Activated T-cell treated with anti-CD3 and anti-CD28 coated beads, Interleukin-2, amount 50 U/mL, for 72 hours (primary cell): ENCODE results near the gene SLAMF9. TPM values are rescaled to one million over a fixed set of nuclear protein-coding genes. Genes with fewer than 3 reads are reported as not detected.

Experiments used
- ATAC-seq, 2 donors: fragments of 150-1000 bp; cut with Tn5 transposase; replicated peaks in 1 of 2; 2 replicates each; pipeline ENCODE4 v1.10.0; 2021; ENCODE audit warnings: moderate library complexity in 2 of 2, mild to moderate bottlenecking in 1 of 2
- DNase-seq, 2 donors: peaks; one replicate each; pipeline ENCODE4 v3.0.0; 2021 to 2022; ENCODE audit warnings: mixed read lengths in 1 of 2
- H3K27ac Mint-ChIP-seq: one replicate; pipeline ENCODE4 v1.8.0; 2022; ENCODE audit warnings: mild to moderate bottlenecking, moderate library complexity, mixed read lengths
- H3K27me3 Mint-ChIP-seq: one replicate; pipeline ENCODE4 v1.8.0; 2022; ENCODE audit warnings: low read depth, mixed read lengths
- H3K36me3 Mint-ChIP-seq, 2 donors: one replicate each; pipeline ENCODE4 v1.8.0; 2022; ENCODE audit warnings: mixed read lengths in 2 of 2, mild to moderate bottlenecking in 1 of 2; ENCODE audit not compliant: insufficient read depth in 2 of 2
- H3K4me1 Mint-ChIP-seq: one replicate; pipeline ENCODE4 v1.8.0; 2022; ENCODE audit warnings: low read depth, mixed read lengths
- H3K4me3 Mint-ChIP-seq, 2 donors: one replicate each; pipeline ENCODE4 v1.8.0; 2022; ENCODE audit warnings: mild to moderate bottlenecking in 2 of 2, mixed read lengths in 2 of 2, moderate library complexity in 2 of 2
- H3K9me3 Mint-ChIP-seq, 2 donors: one replicate each; pipeline ENCODE4 v1.8.0; 2022; ENCODE audit warnings: mixed read lengths in 2 of 2
- total RNA-seq, 2 donors: library from RNA; stranded (reverse); gene quantifications; one replicate each; pipeline ENCODE4 v1.2.3, GENCODE V29; 2022

The SLAMF9 gene
- total RNA-seq, 2 donors from 2014 or later: not detected

- Mint-ChIP-seq H3K36me3 (peaks cover 6 to 37% of the 10 kb centered on the region in 2 donors), H3K9me3 (no peaks in the 10 kb centered on the region), H3K4me3 (peak overlapping the region; percentile 90 to 96), H3K27ac (peak overlapping the region; percentile 85), H3K4me1 (peaks cover 66% of the 10 kb centered on the region), H3K27me3 (no peaks in the 10 kb centered on the region)
- peak; percentile 89 to 96 for DNase-seq
- ATAC-seq: peak; percentile 51 to 67
Measured at GRCh38 chr1:159923203-159924024, 30.6 kb downstream of the SLAMF9 start.

- peaks cover 8 to 45% of the 10 kb centered on the region in 2 donors for H3K36me3 Mint-ChIP-seq
- ATAC-seq: no peak
- peak overlapping the region; percentile 90 to 96 for H3K4me3 Mint-ChIP-seq
- H3K27me3 Mint-ChIP-seq: no peaks in the 10 kb centered on the region
- peaks cover 73% of the 10 kb centered on the region for H3K4me1 Mint-ChIP-seq
- no peaks in the 10 kb centered on the region for H3K9me3 Mint-ChIP-seq
- peak overlapping the region; percentile 85 for H3K27ac Mint-ChIP-seq
- no peak for DNase-seq
Measured at GRCh38 chr1:159922511-159923202, 31.4 kb downstream of the SLAMF9 start.

GRCh38 chr1:159921700-159922504 is 32.1 kb downstream of the SLAMF9 start:
- peak overlapping the region; percentile 84 for H3K27ac Mint-ChIP-seq
- no peaks in the 10 kb centered on the region for H3K9me3 Mint-ChIP-seq
- no peak for ATAC-seq
- no peaks in the 10 kb centered on the region for H3K27me3 Mint-ChIP-seq
- peaks cover 10 to 48% of the 10 kb centered on the region in 2 donors for H3K36me3 Mint-ChIP-seq
- H3K4me3 Mint-ChIP-seq: peak overlapping the region; percentile 90 to 96
- peak; percentile 61 for DNase-seq
- H3K4me1 Mint-ChIP-seq: peaks cover 78% of the 10 kb centered on the region

GRCh38 chr1:159921251-159921650 is 32.8 kb downstream of the SLAMF9 start:
- DNase-seq: peak in 1 of 2 donors; percentile 27
- H3K36me3 Mint-ChIP-seq: peaks cover 12 to 48% of the 10 kb centered on the region in 2 donors

GRCh38 chr1:159920651-159921050 is 33.4 kb downstream of the SLAMF9 start:
- H3K4me1 Mint-ChIP-seq: peaks cover 69% of the 10 kb centered on the region
- ATAC-seq: no peak
- DNase-seq: no peak
- peaks cover 13 to 48% of the 10 kb centered on the region in 2 donors for H3K36me3 Mint-ChIP-seq
- H3K9me3 Mint-ChIP-seq: no peaks in the 10 kb centered on the region
- H3K27me3 Mint-ChIP-seq: no peaks in the 10 kb centered on the region
- peak overlapping the region; percentile 90 to 96 for H3K4me3 Mint-ChIP-seq
- peak overlapping the region; percentile 49 for H3K27ac Mint-ChIP-seq

More at GRCh38 chr1:159921251-159921650, 32.8 kb downstream of the SLAMF9 start:
- H3K27ac Mint-ChIP-seq: peak overlapping the region; percentile 49
- peak overlapping the region; percentile 90 to 96 for H3K4me3 Mint-ChIP-seq
- no peaks in the 10 kb centered on the region for H3K27me3 Mint-ChIP-seq
- ATAC-seq: peak; percentile 8 to 21
- H3K9me3 Mint-ChIP-seq: no peaks in the 10 kb centered on the region
- peaks cover 75% of the 10 kb centered on the region for H3K4me1 Mint-ChIP-seq

GRCh38 chr1:159920202-159920601 is 33.8 kb downstream of the SLAMF9 start:
- H3K4me3 Mint-ChIP-seq: peak overlapping the region in 1 of 2 donors; percentile 90
- no peaks in the 10 kb centered on the region for H3K9me3 Mint-ChIP-seq
- no peak for DNase-seq
- H3K27ac Mint-ChIP-seq: peak overlapping the region; percentile 49
- ATAC-seq: no peak
- H3K27me3 Mint-ChIP-seq: no peaks in the 10 kb centered on the region
- peaks cover 67% of the 10 kb centered on the region for H3K4me1 Mint-ChIP-seq
- H3K36me3 Mint-ChIP-seq: peaks cover 13 to 48% of the 10 kb centered on the region in 2 donors

- peaks cover 16 to 48% of the 10 kb centered on the region in 2 donors for H3K36me3 Mint-ChIP-seq
- H3K4me3 Mint-ChIP-seq: no peak overlapping the region
- no peak for DNase-seq
- no peak overlapping the region for H3K27ac Mint-ChIP-seq
- H3K4me1 Mint-ChIP-seq: peaks cover 67% of the 10 kb centered on the region
- ATAC-seq: no peak
- no peaks in the 10 kb centered on the region for H3K9me3 Mint-ChIP-seq
- no peaks in the 10 kb centered on the region for H3K27me3 Mint-ChIP-seq
Measured at GRCh38 chr1:159919236-159919865, 34.7 kb downstream of the SLAMF9 start.

- ATAC-seq (no peak), DNase-seq (no peak)
- H3K4me1 Mint-ChIP-seq: peaks cover 69% of the 10 kb centered on the region
- peak overlapping the region; percentile 16 for H3K27ac Mint-ChIP-seq
- H3K4me3 Mint-ChIP-seq: peak overlapping the region in 1 of 2 donors; percentile 22
- no peaks in the 10 kb centered on the region for H3K9me3 Mint-ChIP-seq
- H3K36me3 Mint-ChIP-seq: peaks cover 13 to 42% of the 10 kb centered on the region in 2 donors
- H3K27me3 Mint-ChIP-seq: no peaks in the 10 kb centered on the region
Measured at GRCh38 chr1:159918352-159919200, 35.5 kb downstream of the SLAMF9 start.

GRCh38 chr1:159917533-159918351 is 36.3 kb downstream of the SLAMF9 start:
- no peak for ATAC-seq
- Mint-ChIP-seq H3K27me3 (no peaks in the 10 kb centered on the region), H3K27ac (peak overlapping the region; percentile 30)

GRCh38 chr1:159916242-159917051 is 37.6 kb downstream of the SLAMF9 start:
- DNase-seq: no peak
- H3K4me3 Mint-ChIP-seq: no peak overlapping the region
- ATAC-seq: no peak
- no peaks in the 10 kb centered on the region for H3K9me3 Mint-ChIP-seq
- H3K4me1 Mint-ChIP-seq: peaks cover 68% of the 10 kb centered on the region
- no peaks in the 10 kb centered on the region for H3K27me3 Mint-ChIP-seq
- H3K36me3 Mint-ChIP-seq: peaks cover 13 to 35% of the 10 kb centered on the region in 2 donors
- no peak overlapping the region for H3K27ac Mint-ChIP-seq

More at GRCh38 chr1:159917533-159918351, 36.3 kb downstream of the SLAMF9 start:
- peak overlapping the region in 1 of 2 donors; percentile 22 for H3K4me3 Mint-ChIP-seq
- DNase-seq: no peak
- peaks cover 68% of the 10 kb centered on the region for H3K4me1 Mint-ChIP-seq
- peaks cover 13 to 39% of the 10 kb centered on the region in 2 donors for H3K36me3 Mint-ChIP-seq
- H3K9me3 Mint-ChIP-seq: no peaks in the 10 kb centered on the region
